ENCODE data around the gene MAD1L1.

Gene MAD1L1

GRCh38 chr7:1897076-1897860 lies 335.5 kb downstream of the MAD1L1 start:
- DNase-seq (ENCODE audit: low spot score): no peak

DNA sequence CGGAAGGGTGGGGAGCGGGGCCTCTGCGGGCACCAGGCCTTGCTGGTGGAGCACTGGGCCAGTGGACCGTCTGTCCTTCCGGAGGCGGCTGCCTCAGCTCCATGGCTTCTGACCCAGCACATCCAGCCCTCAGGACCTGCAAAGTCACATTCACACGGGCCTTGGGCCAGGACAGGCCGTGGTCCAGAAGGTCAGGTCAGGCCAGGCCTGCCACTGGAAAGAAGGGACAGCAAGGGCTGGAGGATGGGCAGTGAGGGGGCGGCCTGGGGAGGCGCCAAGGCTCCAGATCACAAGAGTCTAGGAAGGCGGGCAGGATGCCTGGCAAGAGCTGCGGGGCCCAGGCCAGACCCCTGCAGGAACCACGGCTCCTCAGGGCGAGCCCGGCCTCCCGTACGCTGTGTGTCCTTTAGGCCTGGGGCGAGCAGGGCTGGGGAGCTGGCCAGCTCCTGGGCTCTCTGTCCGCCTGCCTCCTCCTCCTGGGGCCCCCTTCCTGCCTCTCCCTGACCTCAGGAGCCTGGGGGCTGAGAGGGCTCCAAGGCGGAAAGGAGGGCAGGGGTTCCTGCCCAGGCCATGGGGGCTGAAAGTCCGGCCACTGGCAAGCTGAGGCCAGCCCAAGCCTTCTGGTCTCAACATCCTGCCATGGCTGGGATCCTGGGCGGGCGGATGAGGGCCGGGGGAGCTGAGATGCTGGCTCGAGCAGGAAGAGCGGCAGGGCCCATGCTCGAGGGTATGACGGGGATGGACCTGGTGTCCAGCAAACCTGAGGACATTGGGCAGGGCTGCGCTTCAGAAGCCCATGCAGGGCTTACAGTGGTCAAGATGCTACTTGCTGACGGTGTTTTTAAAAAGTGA lies 336.9 kb downstream of the MAD1L1 start:
- DNase-seq (ENCODE audit: low spot score): no peak

GRCh38 chr7:1894906-1895663 lies 337.7 kb downstream of the MAD1L1 start:
- no peak for DNase-seq (ENCODE audit: low spot score)

GRCh38 chr7:1894313-1894900 lies 338.3 kb downstream of the MAD1L1 start:
- no peak for DNase-seq (ENCODE audit: low spot score)

DNA sequence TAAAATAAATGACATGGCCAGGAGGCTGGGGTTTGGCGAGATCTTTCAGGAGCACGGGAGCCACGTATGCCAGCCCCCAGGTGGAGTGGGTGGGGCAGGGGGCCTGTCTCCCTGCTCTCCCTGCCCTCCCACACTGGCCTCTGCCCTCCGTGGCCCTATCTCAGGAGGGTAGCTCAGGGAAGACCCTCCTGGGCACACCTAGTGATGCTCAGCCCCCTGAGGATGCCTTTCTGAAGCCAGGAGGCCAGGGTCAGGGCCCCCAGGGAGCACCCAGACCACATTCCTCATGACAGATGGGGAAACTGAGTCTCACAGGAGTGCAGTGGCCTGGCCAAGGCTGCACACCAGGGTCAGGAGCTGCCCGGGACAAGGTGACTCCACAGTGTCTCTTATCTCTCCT lies 339.3 kb downstream of the MAD1L1 start:
- DNase-seq (ENCODE audit: low spot score): no peak

DNA sequence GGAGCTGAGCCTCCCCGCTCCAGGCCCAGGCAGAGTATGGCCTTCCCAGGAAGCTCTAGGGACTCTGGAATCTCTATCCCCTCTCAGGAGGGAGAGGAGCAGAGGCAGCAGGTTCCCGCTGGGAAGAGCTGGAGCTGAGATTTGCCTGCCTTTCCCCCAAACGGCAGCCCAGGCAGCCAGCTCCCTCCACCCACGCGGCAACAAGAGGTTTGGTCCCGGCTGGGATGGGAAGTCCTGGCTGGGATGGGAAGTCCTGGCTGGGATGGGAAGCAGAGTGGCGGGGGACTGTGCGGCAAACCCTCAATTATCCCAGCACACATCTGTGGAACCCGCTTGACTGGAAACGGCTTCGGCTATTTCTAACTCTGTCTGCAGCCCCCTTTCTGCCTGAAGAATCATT lies 339.7 kb downstream of the MAD1L1 start:
- no peak for DNase-seq (ENCODE audit: low spot score)

GRCh38 chr7:1892011-1892965 lies 340.5 kb downstream of the MAD1L1 start:
- DNase-seq (ENCODE audit: low spot score): no peak

DNA sequence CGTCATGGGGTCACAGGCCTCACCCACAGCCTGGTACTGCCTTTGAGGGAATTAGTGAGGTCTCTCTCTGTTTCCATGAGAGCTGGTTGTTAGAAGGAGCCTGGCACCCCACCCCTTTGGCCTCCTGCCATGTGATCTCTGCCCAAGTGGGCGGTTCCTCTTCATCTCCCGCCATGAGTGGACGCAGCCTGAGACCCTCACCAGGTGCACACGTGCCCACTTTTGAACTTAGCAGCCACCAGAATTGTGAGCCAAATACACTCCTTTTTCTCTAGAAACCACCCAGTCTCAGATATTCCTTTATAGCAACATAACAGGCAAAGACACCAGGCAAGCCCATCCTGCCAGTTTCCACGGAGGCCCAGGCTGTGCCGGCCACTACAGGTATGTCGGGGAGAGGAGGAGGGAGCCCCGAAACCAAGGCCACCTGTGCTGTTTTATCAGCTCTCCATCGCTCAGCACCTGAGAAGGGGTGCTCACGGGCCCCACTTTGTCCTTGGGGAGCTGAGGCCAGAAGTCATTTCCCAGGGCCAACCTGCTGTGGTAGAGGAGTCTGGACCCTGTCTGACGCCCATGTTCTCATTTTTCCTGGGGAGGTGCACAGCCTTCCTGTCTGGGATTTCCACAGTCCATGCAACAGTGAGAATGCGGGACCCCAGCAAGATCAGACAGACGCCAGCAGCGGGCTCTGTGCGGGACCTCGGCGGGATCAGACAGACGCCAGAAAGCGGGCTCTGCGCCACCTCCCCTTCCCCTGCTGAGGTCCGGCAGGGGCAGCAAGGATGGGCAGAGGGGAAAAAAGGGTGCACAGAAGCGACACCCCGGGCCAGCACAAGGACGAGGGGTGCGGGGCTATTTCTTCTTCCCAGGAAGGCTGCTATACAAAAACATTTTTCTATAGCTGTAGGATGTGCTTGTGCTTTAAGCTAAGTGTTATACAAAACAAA lies 342.2 kb downstream of the MAD1L1 start:
- no peak for DNase-seq (ENCODE audit: low spot score)

GRCh38 chr7:1889556-1890181 lies 343.1 kb downstream of the MAD1L1 start:
- DNase-seq (ENCODE audit: low spot score): no peak

DNA sequence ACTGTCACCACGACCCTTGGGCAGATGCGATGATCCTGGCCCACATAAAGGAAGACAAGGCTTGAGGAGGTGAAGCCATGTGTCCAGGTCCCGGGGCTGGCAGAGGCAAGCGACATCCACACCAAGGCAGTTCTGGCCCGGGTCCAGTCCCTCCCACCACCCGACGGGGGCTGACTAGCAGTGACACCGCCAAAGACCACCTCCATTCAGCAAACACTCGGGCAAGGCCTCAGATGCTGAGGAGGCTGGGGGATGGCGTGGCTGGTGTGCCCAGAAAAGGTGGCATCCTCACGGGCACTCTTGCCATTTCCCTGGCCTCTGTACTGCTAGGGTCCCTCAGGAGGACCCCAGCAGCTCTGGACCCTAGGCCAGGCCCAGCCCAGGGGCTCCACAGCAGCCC lies 343.7 kb downstream of the MAD1L1 start:
- DNase-seq (ENCODE audit: low spot score): no peak

- DNase-seq (ENCODE audit: low spot score): no peak
These were observed 344.3 kb downstream of the MAD1L1 start for GRCh38 chr7:1888425-1888824.

DNA sequence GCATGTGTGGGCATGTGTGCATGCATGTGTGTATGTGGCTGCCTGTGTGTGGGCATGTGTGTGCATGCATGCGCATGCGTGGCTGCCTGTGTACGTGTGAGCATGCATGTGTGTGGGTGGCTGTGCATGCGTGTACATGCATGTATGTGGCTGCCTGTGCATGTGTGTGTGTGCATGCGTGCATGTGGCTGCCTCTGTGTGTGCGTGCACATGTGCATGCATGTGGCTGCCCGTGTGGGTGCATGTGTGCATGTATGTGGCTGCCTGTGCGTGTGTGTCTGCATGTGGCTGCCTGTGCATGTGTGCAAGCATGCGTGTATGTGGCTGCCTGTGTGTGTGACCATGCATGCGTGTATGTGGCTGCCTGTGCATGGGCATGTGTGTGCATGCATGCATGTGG lies 345.5 kb downstream of the MAD1L1 start:
- no peak for DNase-seq (ENCODE audit: low spot score)

GRCh38 chr7:1886361-1887064 lies 346.2 kb downstream of the MAD1L1 start:
- DNase-seq (ENCODE audit: low spot score): no peak

DNA sequence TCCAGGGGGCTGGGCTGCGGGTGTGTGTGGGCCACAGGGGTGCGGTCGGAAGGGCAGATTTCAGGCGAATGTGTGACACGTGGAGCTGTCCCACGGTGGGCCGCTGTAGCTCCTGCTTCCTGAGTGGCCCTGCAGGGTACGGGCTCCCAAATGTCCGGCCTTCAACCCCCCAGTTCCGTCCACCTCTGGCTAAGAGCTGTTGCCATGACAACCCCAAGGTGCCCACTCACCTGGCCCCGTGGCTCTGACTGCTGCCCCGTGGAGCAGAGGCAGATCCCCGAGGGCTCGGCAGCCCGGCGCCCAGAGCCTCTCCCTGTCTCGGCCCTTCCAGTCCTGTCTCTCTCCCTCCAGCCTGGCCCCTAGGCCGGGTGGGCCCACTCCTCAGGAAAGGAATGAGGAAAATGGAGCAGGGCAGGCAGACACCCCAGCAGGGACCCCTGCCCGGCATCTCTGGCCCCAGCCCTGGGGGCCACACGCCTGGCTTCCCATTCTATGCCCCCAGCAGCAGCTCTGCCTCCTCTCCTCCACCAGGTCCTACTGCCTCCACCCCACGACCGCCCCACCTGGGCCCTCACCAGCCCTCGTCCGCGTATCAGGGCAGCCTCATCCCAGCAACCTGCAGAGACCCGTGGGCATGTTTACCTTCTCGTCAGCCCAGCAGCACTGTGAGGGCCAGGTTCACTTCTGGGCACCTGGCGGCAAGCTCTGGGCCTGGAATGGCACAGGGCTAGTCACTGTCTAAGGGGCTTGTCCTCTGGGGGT lies 347.1 kb downstream of the MAD1L1 start:
- no peak for DNase-seq (ENCODE audit: low spot score)

DNA sequence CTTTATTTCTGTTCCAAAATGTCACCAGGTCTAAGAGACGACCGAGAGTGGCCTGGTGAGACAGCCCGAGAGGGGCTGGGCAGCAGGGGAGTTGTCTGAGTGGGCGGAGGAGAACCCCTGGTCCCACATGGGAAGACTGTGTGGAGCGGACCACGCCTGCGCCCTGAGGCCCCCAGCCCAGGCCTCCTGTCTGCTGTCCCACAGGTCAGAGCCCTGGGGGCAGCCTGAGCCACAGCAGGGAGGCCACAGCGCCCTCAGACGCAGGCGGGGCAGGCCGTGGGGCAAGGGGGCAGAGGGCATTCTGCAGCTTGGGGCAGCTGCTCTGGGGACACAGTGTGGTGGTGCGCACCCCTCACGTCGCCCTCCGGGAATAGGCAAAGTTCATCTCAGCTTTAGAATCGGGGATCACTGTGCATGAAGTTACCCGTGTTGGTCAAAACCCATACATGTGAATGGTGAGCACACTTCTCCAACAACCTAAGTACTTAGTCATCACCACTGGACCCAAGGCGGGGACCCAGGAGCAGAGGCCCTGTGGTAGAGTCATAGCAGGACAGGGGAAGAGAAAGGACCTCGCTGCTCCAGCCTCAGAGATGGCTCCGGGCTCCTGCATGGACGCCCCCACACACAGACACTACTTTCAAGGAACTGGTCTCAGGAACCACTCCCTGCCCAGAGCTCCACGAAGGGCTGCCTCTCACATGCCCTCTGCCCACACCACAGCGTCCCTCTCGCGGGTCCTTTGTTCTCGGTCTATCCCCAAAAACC lies 348.0 kb downstream of the MAD1L1 start:
- no peak for DNase-seq (ENCODE audit: low spot score)

DNA sequence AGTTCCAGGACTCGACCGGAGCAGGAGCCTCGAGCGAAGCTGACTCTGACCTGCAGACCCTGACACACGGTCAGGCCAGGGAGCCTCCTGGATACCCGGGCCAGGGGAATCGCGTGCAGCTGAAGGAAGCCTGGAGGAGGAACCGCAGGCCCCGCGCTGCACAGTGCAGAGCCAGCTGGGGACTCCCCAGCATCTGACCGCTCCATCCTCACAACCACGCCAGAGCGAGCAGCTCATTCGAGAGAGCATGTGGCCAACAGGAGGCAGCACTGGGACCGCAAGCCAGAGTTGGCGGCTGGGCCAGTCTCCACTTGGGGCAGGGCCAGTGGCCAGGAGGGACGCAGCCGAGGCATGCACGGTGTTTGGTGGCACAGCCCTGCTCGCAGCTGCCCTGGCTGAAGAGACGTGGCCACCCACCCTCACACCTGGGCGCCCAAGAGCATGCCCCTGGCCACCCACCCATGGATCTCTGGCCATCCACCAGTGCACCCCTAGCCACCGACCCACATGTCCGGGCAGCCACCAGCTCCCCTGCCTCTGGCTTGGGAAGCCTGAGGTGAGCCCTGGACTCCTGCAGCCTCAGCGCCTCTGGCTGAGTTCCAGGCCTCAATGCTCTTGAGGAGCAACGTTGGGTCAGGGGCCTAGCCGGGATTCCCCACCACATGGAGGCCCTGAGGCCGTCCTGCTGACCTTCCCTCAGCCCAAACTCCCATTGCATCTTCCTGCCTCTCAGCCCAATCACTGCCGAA lies 348.7 kb downstream of the MAD1L1 start:
- no peak for DNase-seq (ENCODE audit: low spot score)
